IMR-90 (cell line): ENCODE data around the gene RPL36A. TPM values are rescaled to one million over a fixed set of nuclear protein-coding genes. Genes with fewer than 3 reads are reported as not detected.

ENCODE experiments used
- ATAC-seq: fragments of 200-7000 bp; cut with Tn5 transposase; 2 replicates; pipeline ENCODE4 v1.9.1; 2020; ENCODE audit warnings: low read depth, mild to moderate bottlenecking, moderate library complexity
- BruUV-seq: library from RNA; stranded (reverse); fragments of 400-500 nt; replicated peaks from 2 replicates; lab custom pipeline; 2021; lab: Mats Ljungman, UMichigan
- CTCF ChIA-PET: fragments of 300-600 bp; formaldehyde crosslinking; extraction: SDS; loops from one replicate; lab custom pipeline; 2021; ENCODE audit warnings: antibody characterized with exemption; lab: Yijun Ruan, JAX
- POLR2A ChIA-PET: fragments of 300-600 bp; sonication (Branson Sonifier 250); formaldehyde crosslinking; loops from one replicate; lab custom pipeline; 2022; ENCODE audit warnings: antibody characterized with exemption; ENCODE audit not compliant: unreplicated experiment; lab: Charles Lee
- DNase-seq: peaks from one replicate; pipeline ENCODE4 v3.0.0; 2013
- H2AFZ ChIP-seq: replicated peaks from 2 replicates; pipeline ENCODE3; 2013; ENCODE audit warnings: low read length, mild to moderate bottlenecking; ENCODE audit not compliant: poor library complexity
- H2AK5ac ChIP-seq: 2 replicates; pipeline ENCODE4 v1.6.1; 2013; ENCODE audit warnings: low read depth, low read length, inconsistent platforms
- H2AK9ac ChIP-seq: replicated peaks from 2 replicates; pipeline ENCODE3; 2013; ENCODE audit warnings: mild to moderate bottlenecking, low read depth, low read length, moderate library complexity; ENCODE audit not compliant: poor library complexity
- H2BK120ac ChIP-seq: 2 replicates; pipeline ENCODE4 v1.6.1; 2013; ENCODE audit warnings: low read depth, low read length, inconsistent platforms
- H2BK15ac ChIP-seq: 3 replicates; pipeline ENCODE4 v1.6.1; 2013; ENCODE audit warnings: low read depth, low read length, inconsistent platforms
- H2BK20ac ChIP-seq: 2 replicates; pipeline ENCODE4 v1.6.1; 2013; ENCODE audit warnings: low read depth, mild to moderate bottlenecking, inconsistent platforms, low read length, moderate library complexity
- H2BK5ac ChIP-seq: 2 replicates; pipeline ENCODE4 v1.6.1; 2013; ENCODE audit warnings: mild to moderate bottlenecking, low read depth, low read length, inconsistent platforms; ENCODE audit not compliant: poor library complexity, severe bottlenecking
- H3K14ac ChIP-seq: replicated peaks from 2 replicates; pipeline ENCODE4 v1.6.1; 2013; ENCODE audit warnings: low read depth, low read length, inconsistent platforms
- H3K18ac ChIP-seq: 2 replicates; pipeline ENCODE4 v1.6.1; 2013; ENCODE audit warnings: low read depth, low read length, control low read depth
- H3K23ac ChIP-seq: 2 replicates; pipeline ENCODE4 v1.6.1; 2013; ENCODE audit warnings: low read depth, low read length, inconsistent platforms
- H3K27ac ChIP-seq: 2 replicates; pipeline ENCODE4 v1.5.1; 2013; ENCODE audit warnings: mild to moderate bottlenecking, control low read depth, low read length; ENCODE audit not compliant: insufficient read depth
- H3K27me3 ChIP-seq: 2 replicates; pipeline ENCODE4 v1.6.1; 2013; ENCODE audit warnings: low read length; ENCODE audit not compliant: control insufficient read depth, insufficient read depth
- H3K36me3 ChIP-seq: 2 replicates; pipeline ENCODE4 v1.6.1; 2013; ENCODE audit warnings: low read length, mixed read lengths; ENCODE audit not compliant: control insufficient read depth, insufficient read depth
- H3K4ac ChIP-seq: 2 replicates; pipeline ENCODE4 v1.6.1; 2013; ENCODE audit warnings: low read depth, low read length, inconsistent platforms
- H3K4me1 ChIP-seq: 2 replicates; pipeline ENCODE4 v1.6.1; 2013; ENCODE audit warnings: low read length, mixed read lengths; ENCODE audit not compliant: control insufficient read depth, insufficient read depth
- H3K4me2 ChIP-seq: 2 replicates; pipeline ENCODE4 v1.6.1; 2013; ENCODE audit warnings: low read depth, mild to moderate bottlenecking, control low read depth, low read length, moderate library complexity
- H3K4me3 ChIP-seq: 2 replicates; pipeline ENCODE4 v1.5.1; 2013; ENCODE audit warnings: low read depth, mild to moderate bottlenecking, control low read depth, low read length, moderate library complexity; ENCODE audit not compliant: insufficient read depth
- H3K56ac ChIP-seq: 2 replicates; pipeline ENCODE4 v1.6.1; 2013; ENCODE audit warnings: low read length, inconsistent platforms; ENCODE audit not compliant: insufficient read depth; ENCODE audit errors: extremely low read depth
- H3K79me1 ChIP-seq, 2 experiments: 2 replicates each; pipeline ENCODE4 v1.6.1; 2013; ENCODE audit warnings: low read length in 2 of 2, inconsistent platforms in 1 of 2, low read depth in 1 of 2
- H3K9ac ChIP-seq: 2 replicates; pipeline ENCODE4 v1.6.1; 2013; ENCODE audit warnings: low read depth, low read length, control low read depth
- H3K9me1 ChIP-seq: 2 replicates; pipeline ENCODE4 v1.6.1; 2013; ENCODE audit warnings: low read length, inconsistent platforms; ENCODE audit not compliant: insufficient read depth
- H3K9me3 ChIP-seq: 2 replicates; pipeline ENCODE4 v1.6.1; 2013; ENCODE audit warnings: low read length; ENCODE audit not compliant: control insufficient read depth, insufficient read depth
- H4K20me1 ChIP-seq: 2 replicates; pipeline ENCODE4 v1.6.1; 2013; ENCODE audit warnings: low read length, inconsistent platforms; ENCODE audit not compliant: insufficient read depth
- H4K5ac ChIP-seq: 2 replicates; pipeline ENCODE4 v1.6.1; 2013; ENCODE audit warnings: mild to moderate bottlenecking, low read depth, low read length, control low read depth
- H4K8ac ChIP-seq, 2 experiments: 2 replicates each; pipeline ENCODE4 v1.6.1; 2013; ENCODE audit warnings: low read depth in 2 of 2, low read length in 2 of 2, control low read depth in 1 of 2, inconsistent platforms in 1 of 2
- H4K91ac ChIP-seq: 2 replicates; pipeline ENCODE4 v1.6.1; 2013; ENCODE audit warnings: low read depth, low read length, inconsistent platforms; ENCODE audit not compliant: insufficient read depth
- CEBPB ChIP-seq: IDR thresholded peaks from 2 replicates; pipeline ENCODE4 v1.6.1; 2012; ENCODE audit warnings: low read depth, low read length, improper control_type of control experiment
- CHD1 ChIP-seq: IDR thresholded peaks from 2 replicates; pipeline ENCODE4 v1.6.1; 2012; ENCODE audit warnings: low read depth, low read length, improper control_type of control experiment
- CTCF ChIP-seq: conservative IDR thresholded peaks from 2 replicates; pipeline ENCODE4 v1.5.1; 2012; ENCODE audit warnings: mild to moderate bottlenecking, low read depth, low read length, improper control_type of control experiment
- MAFK ChIP-seq: IDR thresholded peaks from 2 replicates; pipeline ENCODE4 v1.6.1; 2012; ENCODE audit warnings: low read depth, low read length, improper control_type of control experiment
- MAZ ChIP-seq: IDR thresholded peaks from 2 replicates; pipeline ENCODE4 v1.6.1; 2012; ENCODE audit warnings: low read depth, mild to moderate bottlenecking, low read length, improper control_type of control experiment, moderate library complexity, borderline replicate concordance
- MXI1 ChIP-seq: IDR thresholded peaks from 2 replicates; pipeline ENCODE4 v1.6.1; 2012; ENCODE audit warnings: low read depth, mild to moderate bottlenecking, low read length, moderate library complexity, borderline replicate concordance
- SMC3 ChIP-seq: fragments of 150-350 bp; IDR thresholded peaks from 2 replicates; pipeline ENCODE4 v1.6.1; 2016; ENCODE audit warnings: low read depth, mild to moderate bottlenecking, antibody characterized with exemption, low read length, moderate library complexity
- WGBS, 2 experiments: methylation state at CpG; one replicate each; pipeline versions ENCODE4 v1.1.5 to v1.1.7; 2013; ENCODE audit warnings: missing lambda C conversion rate in 2 of 2; ENCODE audit not compliant: insufficient read length in 1 of 2; ENCODE audit errors: extremely low coverage in 2 of 2; 5-methylcytosine and 5-hydroxymethylcytosine counted together
- dilution Hi-C: fragments of 300-500 bp; cut with HindIII; formaldehyde crosslinking; loops from one replicate; pipeline ENCODE4 v1.14.3; 2018; ENCODE audit warnings: low sequenced_read_pairs; ENCODE audit not compliant: unreplicated experiment
- in situ Hi-C: fragments of 300-500 bp; cut with MboI; formaldehyde crosslinking; loops from 3 replicates; pipeline ENCODE4 v1.14.3; 2019; ENCODE audit warnings: low sequenced_read_pairs, inconsistent platforms, mixed read lengths
- intact Hi-C: fragments of 100-400 bp; cut with micrococcal nuclease; formaldehyde crosslinking; loops from 2 replicates; pipeline ENCODE4 v1.10.0; 2022
- polyA plus RNA-seq, 3 experiments: library from polyadenylated mRNA; depleted of rRNA; stranded (reverse); fragments of >200 nt; gene quantifications; 2 replicates each; pipeline ENCODE4 v1.2.3, GENCODE V29; 2012; ENCODE audit warnings: low replicate concordance in 1 of 3
- total RNA-seq: library from RNA; depleted of rRNA; stranded (reverse); fragments of >200 nt; gene quantifications from 2 replicates; pipeline ENCODE4 v1.2.3, GENCODE V29; 2012

Gene RPL36A
- total and polyA plus RNA-seq, 2 of the 4 experiments (the other 2 are of a cell fraction) = 677 to 2,412 TPM

GRCh38 chrX:101415180-101416145, 24.7 kb downstream of the RPL36A start (continued):
- TF ChIP-seq SMC3 = peak; percentile 44
- TF ChIP-seq MAZ = no peak

- in situ Hi-C loops = loop anchor here (5.0 kb wide), 1 partner anchor 381 kb away; no protein-coding TSS in a partner anchor
These were observed 25.9 kb downstream of the RPL36A start for GRCh38 chrX:101416691-101417090.

More at GRCh38 chrX:101416691-101417090, 25.9 kb downstream of the RPL36A start:
- H2BK120ac ChIP-seq = no peak overlapping the region
- H3K79me1 ChIP-seq = peaks cover 0 to 6% of the 10 kb centered on the region in 2 experiments; a peak in 1 of 4 replicates
- no peaks in the 10 kb centered on the region for H3K9me3 ChIP-seq
- peaks cover 4% of the 10 kb centered on the region; the same call in 1 of the 2 replicates for H3K4me1 ChIP-seq
- no peak overlapping the region for H3K27ac ChIP-seq
- no peak overlapping the region for H4K91ac ChIP-seq
- DNase-seq (no peak), ATAC-seq (no peak)
- H3K27me3 ChIP-seq = peaks cover 2% of the 10 kb centered on the region; the same call in 1 of the 2 replicates
- H4K8ac ChIP-seq = no peak overlapping the region; a peak in 1 of 4 replicates
- no peak overlapping the region for H2BK20ac ChIP-seq
- WGBS, 2 experiments = 78% methylated on average over 5 of the region's 7 CpGs; no CpG with 5 or more reads in 1 of the 2 experiments
- no peaks in the 10 kb centered on the region for H3K9me1 ChIP-seq
- CTCF ChIA-PET = interaction anchor here (0.9 kb wide), 1 partner anchor 14 kb away, joined by 3 read pairs; no protein-coding TSS in a partner anchor
- no peak overlapping the region for H2AK5ac ChIP-seq
- intact Hi-C loops (loop anchor here (2.0 to 5.0 kb wide), 3 partner anchors 66 to 176 kb away; partner anchors contain the start of gene ARMCX1), dilution Hi-C loops (no loop called here)
- H3K18ac ChIP-seq = no peak overlapping the region
- TF ChIP-seq MXI1 = no peak
- TF ChIP-seq CEBPB = peak; percentile 26; the same call in 1 of the 2 replicates
- TF ChIP-seq MAFK = no peak
- no peak for TF ChIP-seq CTCF
- no peak for TF ChIP-seq CHD1
- H4K5ac ChIP-seq = no peak overlapping the region
- no peak overlapping the region for H2BK5ac ChIP-seq
- no peak overlapping the region for H3K4ac ChIP-seq
- H3K4me3 ChIP-seq = no peak overlapping the region
- peaks cover 11% of the 10 kb centered on the region for H3K36me3 ChIP-seq
- POLR2A ChIA-PET = no interaction called here
- peaks cover 5% of the 10 kb centered on the region for H4K20me1 ChIP-seq
- no TSS peak for BruUV-seq
- no peak overlapping the region for H3K56ac ChIP-seq
- no peak overlapping the region for H2AK9ac ChIP-seq
- H2AFZ ChIP-seq = no peak overlapping the region
- no peak overlapping the region for H3K23ac ChIP-seq
- no peak overlapping the region for H3K9ac ChIP-seq
- no peak overlapping the region for H2BK15ac ChIP-seq
- H3K4me2 ChIP-seq = no peak overlapping the region
- no peak overlapping the region for H3K14ac ChIP-seq
